IPS-18c (cell line): ENCODE results near the gene ZRANB3.

Experiments
- H3K4me3 ChIP-seq: 2 replicates; pipeline ENCODE4 v1.7.0; 2013; ENCODE audit warnings: low read depth, mild to moderate bottlenecking, low read length, moderate library complexity; ENCODE audit not compliant: insufficient read depth
- H3K9me3 ChIP-seq: one replicate; pipeline ENCODE4 v1.6.1; 2013; ENCODE audit warnings: mild to moderate bottlenecking, low read length, moderate library complexity; ENCODE audit not compliant: control insufficient read depth, insufficient read depth

Gene ZRANB3

GRCh38 chr2:135230150-135230549, 300.9 kb downstream of the ZRANB3 start:
- Histone ChIP-seq H3K9me3 (peaks cover 10% of the 10 kb centered on the region), H3K4me3 (no peak overlapping the region)

DNA sequence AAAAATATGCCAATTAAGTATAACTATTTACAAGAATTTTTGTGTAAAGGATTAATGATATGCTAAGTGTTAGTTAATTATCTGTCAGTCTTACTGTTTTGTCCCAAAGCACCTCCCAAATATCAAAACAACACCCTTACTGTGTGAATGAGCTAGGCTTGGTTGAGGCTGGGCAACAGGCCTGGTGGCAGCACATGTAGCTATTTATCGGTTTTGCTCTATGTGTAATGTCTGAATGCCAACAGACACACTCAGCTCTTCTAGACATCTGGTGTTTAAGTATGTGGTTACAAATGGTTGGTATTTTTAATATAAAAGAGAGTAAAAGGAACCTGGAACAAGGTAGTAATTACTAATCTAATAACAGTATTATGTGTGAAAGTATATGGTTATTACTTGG, 303.6 kb downstream of the ZRANB3 start:
- H3K9me3 ChIP-seq, result peaks cover 6% of the 10 kb centered on the region
- no peak overlapping the region for H3K4me3 ChIP-seq

DNA sequence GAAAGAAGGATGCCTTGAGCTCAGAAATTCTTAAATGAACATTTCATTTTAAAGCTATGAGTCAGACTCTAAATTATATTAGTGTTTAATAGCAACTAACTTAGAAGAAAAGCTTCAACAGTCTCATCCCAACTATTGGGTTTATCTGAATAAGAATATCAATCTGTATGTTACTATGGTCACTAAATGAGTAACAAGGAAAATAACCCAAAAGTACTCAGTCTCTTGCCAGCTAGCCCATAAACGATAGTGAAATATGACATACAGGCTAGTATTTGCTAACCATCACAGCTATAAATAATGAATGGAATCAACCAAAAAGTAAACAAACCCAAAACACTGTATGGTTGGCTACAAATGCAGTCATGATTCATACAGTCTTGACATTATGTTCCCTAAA, 304.1 kb downstream of the ZRANB3 start:
- H3K9me3 ChIP-seq, result peaks cover 6% of the 10 kb centered on the region
- no peak overlapping the region for H3K4me3 ChIP-seq

DNA sequence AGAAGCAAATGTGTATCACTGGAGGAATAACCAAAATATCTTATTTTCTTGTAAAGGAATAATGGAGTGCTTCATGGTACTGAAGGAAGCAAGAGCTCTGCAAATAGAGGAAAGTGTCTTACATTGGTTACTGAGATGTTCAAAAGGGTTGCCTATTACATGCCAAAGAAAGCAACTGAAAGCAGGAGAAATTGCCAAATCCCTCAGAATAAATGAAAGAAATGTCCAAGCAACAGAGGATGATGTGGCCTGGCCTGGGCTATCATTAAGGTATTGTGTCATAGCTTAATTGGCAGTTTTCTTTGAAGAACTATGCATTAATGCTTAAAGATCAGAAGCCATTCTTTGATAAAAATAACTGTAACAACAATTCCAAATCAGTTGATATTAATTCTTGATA, 305.2 kb downstream of the ZRANB3 start:
- no peaks in the 10 kb centered on the region for H3K9me3 ChIP-seq
- H3K4me3 ChIP-seq, result no peak overlapping the region

GRCh38 chr2:135219226-135219625, 311.8 kb downstream of the ZRANB3 start:
- no peak overlapping the region for H3K4me3 ChIP-seq
- H3K9me3 ChIP-seq, result no peaks in the 10 kb centered on the region

DNA sequence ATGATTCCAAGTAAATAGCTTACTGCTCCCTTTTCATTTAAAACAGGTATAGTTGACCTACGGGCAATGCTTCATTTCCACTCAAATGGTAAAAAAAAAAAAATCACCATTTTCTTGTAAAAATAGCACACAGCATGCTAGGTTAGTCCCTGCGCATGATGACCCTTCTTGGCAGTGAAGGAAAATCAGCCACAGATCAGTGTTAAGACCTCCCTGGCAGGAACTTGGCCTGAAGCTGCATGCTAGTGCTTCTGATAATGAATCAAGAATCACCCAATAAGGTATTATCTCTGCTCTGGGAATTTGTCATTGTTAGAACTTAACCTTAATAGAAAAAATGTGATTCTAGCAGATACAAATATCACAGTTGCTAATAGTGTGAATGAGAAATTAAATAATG, 312.6 kb downstream of the ZRANB3 start:
- Histone ChIP-seq H3K9me3 (no peaks in the 10 kb centered on the region), H3K4me3 (no peak overlapping the region)

DNA sequence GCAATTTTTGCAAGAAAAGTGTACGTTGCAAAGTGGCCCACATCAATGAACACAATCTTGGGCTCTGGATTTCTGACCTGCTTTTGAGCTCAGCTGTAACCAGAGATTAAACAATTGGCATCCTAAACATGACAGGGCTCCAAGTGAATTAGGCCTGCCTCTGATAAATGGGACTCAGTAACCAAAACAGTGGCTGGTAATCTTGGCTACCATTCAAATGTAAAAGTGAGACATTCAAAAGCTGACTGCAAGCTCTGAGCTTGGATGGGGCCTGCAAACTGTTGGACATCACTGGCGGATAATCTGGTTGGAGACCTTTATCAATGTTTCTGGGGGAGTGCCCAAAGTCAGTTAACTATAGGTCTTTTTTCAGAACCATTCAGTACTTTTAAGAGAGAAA, 318.3 kb downstream of the ZRANB3 start:
- Histone ChIP-seq H3K4me3 (no peak overlapping the region), H3K9me3 (no peaks in the 10 kb centered on the region)

- no peaks in the 10 kb centered on the region for H3K9me3 ChIP-seq
- no peak overlapping the region for H3K4me3 ChIP-seq
Measured at GRCh38 chr2:135208016-135208415, 323.0 kb downstream of the ZRANB3 start.

GRCh38 chr2:135203944-135204343, 327.1 kb downstream of the ZRANB3 start:
- H3K9me3 ChIP-seq, result no peaks in the 10 kb centered on the region
- H3K4me3 ChIP-seq, result no peak overlapping the region

- H3K4me3 ChIP-seq, result no peak overlapping the region
- H3K9me3 ChIP-seq, result no peaks in the 10 kb centered on the region
Measured at GRCh38 chr2:135202751-135203150, 328.3 kb downstream of the ZRANB3 start.

GRCh38 chr2:135198481-135198880, 332.5 kb downstream of the ZRANB3 start:
- Histone ChIP-seq H3K4me3 (no peak overlapping the region), H3K9me3 (no peaks in the 10 kb centered on the region)

- Histone ChIP-seq H3K4me3 (no peak overlapping the region), H3K9me3 (no peaks in the 10 kb centered on the region)
Measured at GRCh38 chr2:135190799-135191198, 340.2 kb downstream of the ZRANB3 start.

DNA sequence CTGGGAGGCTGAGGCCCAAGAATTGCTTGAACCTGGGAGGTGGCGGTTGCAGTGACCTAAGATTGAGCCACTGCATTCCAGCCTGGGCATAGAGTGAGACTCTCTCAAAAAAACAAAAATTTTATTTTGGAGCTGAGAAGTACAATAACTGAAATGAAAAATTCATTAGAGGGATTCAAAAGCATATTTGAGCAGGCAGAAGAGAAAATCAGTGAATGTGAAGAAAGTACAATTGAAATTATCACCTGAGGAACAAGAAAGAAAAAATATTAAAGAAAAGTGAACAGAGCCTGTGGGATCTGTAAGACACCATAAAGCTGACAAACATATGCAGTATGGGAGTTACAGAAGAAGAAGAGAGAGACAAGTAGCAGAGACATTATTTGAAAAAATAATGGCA, 341.9 kb downstream of the ZRANB3 start:
- H3K9me3 ChIP-seq, result no peaks in the 10 kb centered on the region

GRCh38 chr2:135187270-135187669, 343.7 kb downstream of the ZRANB3 start:
- no peaks in the 10 kb centered on the region for H3K9me3 ChIP-seq

More for the DNA sequence above, 341.9 kb downstream of the ZRANB3 start:
- H3K4me3 ChIP-seq, result no peak overlapping the region

GRCh38 chr2:135186054-135186453, 345.0 kb downstream of the ZRANB3 start:
- H3K4me3 ChIP-seq, result no peak overlapping the region
- H3K9me3 ChIP-seq, result no peaks in the 10 kb centered on the region

More at GRCh38 chr2:135187270-135187669, 343.7 kb downstream of the ZRANB3 start:
- no peak overlapping the region for H3K4me3 ChIP-seq

- H3K9me3 ChIP-seq, result no peaks in the 10 kb centered on the region
- H3K4me3 ChIP-seq, result no peak overlapping the region
Measured at GRCh38 chr2:135183822-135184221, 347.2 kb downstream of the ZRANB3 start.

DNA sequence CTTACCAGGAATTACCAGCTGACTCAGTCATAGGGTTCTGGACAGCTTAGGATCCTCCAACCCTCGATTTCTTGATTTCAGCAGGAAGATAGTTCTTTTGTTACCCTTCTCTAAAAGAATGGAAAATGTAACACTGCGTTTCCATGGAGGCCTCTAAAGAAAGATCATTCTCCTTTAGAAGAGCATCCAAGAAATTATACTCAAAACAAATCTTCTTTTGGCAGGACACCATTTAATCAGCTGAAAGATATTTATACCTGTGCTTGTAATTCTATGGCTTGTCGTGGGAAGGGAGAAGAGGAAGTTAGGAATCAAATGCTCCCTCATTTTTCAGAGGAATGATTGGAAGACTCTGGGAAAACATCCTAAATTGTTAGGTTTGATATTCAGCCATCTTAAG, 348.4 kb downstream of the ZRANB3 start:
- no peaks in the 10 kb centered on the region for H3K9me3 ChIP-seq
- no peak overlapping the region for H3K4me3 ChIP-seq

- no peak overlapping the region for H3K4me3 ChIP-seq
- peaks cover 2% of the 10 kb centered on the region for H3K9me3 ChIP-seq
Measured at GRCh38 chr2:135182190-135182589, 348.8 kb downstream of the ZRANB3 start.

DNA sequence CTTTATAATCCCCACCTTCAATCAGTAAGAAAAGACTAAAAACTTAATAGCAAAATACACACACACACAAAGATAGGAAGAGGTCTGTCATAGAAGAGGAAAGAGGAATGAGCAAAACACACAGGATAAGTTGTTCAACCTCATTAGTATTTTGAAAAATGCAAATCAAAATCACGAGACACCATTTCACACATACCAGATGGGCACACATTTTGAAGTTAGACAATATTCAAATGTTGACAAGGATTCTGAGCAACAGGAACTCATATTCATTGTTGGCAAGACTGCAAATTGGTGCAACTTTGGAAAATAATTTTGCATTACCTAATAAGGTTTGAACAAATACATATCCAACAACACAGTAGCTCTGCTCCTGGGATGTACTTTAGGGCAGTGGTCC, 351.3 kb downstream of the ZRANB3 start:
- peaks cover 2% of the 10 kb centered on the region for H3K9me3 ChIP-seq
- H3K4me3 ChIP-seq, result no peak overlapping the region

DNA sequence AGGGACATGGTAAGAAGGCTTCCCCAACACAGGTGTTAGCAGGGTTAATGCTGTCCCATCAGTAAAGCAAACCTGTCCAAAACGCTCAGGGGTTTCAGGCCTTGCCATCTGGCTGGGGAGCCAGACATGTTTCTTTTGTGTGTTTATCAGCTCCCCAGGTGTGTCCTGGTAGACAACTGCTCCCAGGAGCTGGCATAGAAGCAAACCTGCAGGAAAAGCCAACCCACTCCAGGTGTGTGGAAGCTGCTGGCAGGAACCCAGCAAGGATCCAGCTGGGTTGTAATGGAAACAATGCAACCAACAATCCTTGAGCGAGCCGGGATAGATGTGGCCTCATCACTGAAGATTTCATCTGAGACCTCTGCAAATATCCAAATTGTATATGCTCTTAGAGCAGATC, 355.8 kb downstream of the ZRANB3 start:
- peaks cover 2% of the 10 kb centered on the region for H3K9me3 ChIP-seq
- no peak overlapping the region for H3K4me3 ChIP-seq
